ENCODE results near the gene PUM2.

DNA sequence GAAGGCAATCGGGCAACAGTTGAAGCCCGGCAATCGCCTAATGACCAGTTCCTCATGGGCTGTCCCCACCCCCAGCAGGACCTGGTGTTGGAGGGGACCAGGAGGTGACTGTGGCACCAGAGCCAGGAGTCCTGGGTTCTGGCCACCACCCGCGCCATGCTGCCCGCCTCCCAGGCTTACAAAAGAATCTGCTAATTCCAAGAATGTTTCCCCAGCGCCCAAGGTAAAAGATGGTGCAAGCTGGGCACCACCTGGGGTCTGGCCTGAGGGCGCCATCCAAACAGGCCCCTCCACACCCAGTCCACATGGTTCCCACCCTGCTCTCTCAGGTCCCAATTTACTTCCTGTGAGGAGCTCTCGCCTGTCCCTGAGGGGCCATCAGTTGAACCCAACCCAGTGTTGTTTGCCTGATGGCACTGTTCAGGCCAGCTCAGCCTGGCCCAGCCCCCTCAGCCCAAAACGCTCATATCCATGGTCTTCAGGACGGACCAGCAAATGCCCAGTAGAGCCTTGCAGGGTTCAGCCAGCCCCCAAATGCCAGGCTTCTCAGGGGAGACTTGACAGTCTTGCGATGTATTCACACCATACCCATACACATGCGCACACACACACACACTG lies 130.8 kb downstream of the PUM2 start:
- TF ChIP-seq, protein P1, sequence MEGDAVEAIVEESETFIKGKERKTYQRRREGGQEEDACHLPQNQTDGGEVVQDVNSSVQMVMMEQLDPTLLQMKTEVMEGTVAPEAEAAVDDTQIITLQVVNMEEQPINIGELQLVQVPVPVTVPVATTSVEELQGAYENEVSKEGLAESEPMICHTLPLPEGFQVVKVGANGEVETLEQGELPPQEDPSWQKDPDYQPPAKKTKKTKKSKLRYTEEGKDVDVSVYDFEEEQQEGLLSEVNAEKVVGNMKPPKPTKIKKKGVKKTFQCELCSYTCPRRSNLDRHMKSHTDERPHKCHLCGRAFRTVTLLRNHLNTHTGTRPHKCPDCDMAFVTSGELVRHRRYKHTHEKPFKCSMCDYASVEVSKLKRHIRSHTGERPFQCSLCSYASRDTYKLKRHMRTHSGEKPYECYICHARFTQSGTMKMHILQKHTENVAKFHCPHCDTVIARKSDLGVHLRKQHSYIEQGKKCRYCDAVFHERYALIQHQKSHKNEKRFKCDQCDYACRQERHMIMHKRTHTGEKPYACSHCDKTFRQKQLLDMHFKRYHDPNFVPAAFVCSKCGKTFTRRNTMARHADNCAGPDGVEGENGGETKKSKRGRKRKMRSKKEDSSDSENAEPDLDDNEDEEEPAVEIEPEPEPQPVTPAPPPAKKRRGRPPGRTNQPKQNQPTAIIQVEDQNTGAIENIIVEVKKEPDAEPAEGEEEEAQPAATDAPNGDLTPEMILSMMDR (IDR thresholded peaks at IDR 0.05): no peak
- TF ChIP-seq POLR2A (IDR thresholded peaks at IDR 0.05): no peak

Data from vagina (tissue), 2 donors.